AG04450 (cell line): ENCODE data around the gene SLC5A7. TPM values are rescaled to one million over a fixed set of nuclear protein-coding genes. Genes with fewer than 3 reads are reported as not detected.

ENCODE experiments used
- CTCF ChIA-PET: fragments of 300-600, 350-600 bp; formaldehyde crosslinking; extraction: SDS; loops from one replicate; lab custom pipeline; 2022; ENCODE audit warnings: antibody characterized with exemption, inconsistent platforms; lab: Charles Lee
- POLR2A ChIA-PET: fragments of 350-600 bp; formaldehyde crosslinking; extraction: SDS; loops from one replicate; lab custom pipeline; 2021; ENCODE audit warnings: antibody characterized with exemption, inconsistent platforms; lab: Yijun Ruan, JAX
- DNase-seq: peaks from one replicate; pipeline ENCODE4 v3.0.0-alpha.2; 2011; ENCODE audit warnings: low read depth, low spot score
- H3K27ac ChIP-seq: one replicate; pipeline ENCODE4 v1.5.1; 2012; ENCODE audit warnings: low read depth, low read length, control low read depth
- H3K27me3 ChIP-seq: one replicate; pipeline ENCODE4 v1.6.0; 2012; ENCODE audit warnings: low read length; ENCODE audit not compliant: control insufficient read depth, insufficient read depth
- H3K4me3 ChIP-seq: 2 replicates; pipeline ENCODE4 v1.5.1; 2011; ENCODE audit warnings: mild to moderate bottlenecking, low read depth, low read length, control low read depth
- H3K9me3 ChIP-seq: 2 replicates; pipeline ENCODE4 v1.5.1; 2012; ENCODE audit warnings: low read length; ENCODE audit not compliant: control insufficient read depth, insufficient read depth
- CTCF ChIP-seq: IDR thresholded peaks from 2 replicates; pipeline ENCODE4 v1.5.1; 2011; ENCODE audit warnings: low read depth, low read length, control low read depth, inconsistent platforms
- polyA plus RNA-seq: library from polyadenylated mRNA; depleted of rRNA; stranded (reverse); fragments of >200 nt; gene quantifications from 2 replicates; pipeline ENCODE4 v1.2.3, GENCODE V29; 2011

SLC5A7 gene
- polyA plus RNA-seq, 1 experiment = not detected

- POLR2A ChIA-PET = no interaction called here
- no peak for TF ChIP-seq CTCF
- H3K9me3 ChIP-seq = no peaks in the 10 kb centered on the region; the same call in 1 of the 2 replicates
Measured at GRCh38 chr2:107989445-107989844, 3.1 kb downstream of the SLC5A7 start.

DNA sequence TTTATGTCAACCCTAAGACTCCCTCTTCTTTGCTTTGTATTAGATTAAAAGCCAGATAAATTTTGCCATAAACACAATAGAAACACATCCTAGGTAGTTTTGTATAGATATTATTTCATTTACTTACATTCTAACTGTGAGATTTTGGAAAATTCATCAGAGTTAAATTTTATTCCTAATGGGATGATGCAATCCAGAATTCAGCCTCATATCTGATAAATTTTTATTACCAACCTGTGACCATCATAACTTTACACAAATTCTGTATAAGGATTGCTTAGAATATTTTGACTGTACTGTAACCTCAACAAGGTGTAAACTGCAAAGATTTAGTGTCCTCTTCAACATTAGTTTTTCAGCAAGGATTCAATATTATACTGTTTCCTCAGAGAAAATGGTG is 4.4 kb downstream of the SLC5A7 start:
- peaks cover 4% of the 10 kb centered on the region for H3K27me3 ChIP-seq
- H3K4me3 ChIP-seq = no peak overlapping the region
- H3K9me3 ChIP-seq = no peaks in the 10 kb centered on the region; the same call in 1 of the 2 replicates
- no peak for TF ChIP-seq CTCF
- no peak overlapping the region for H3K27ac ChIP-seq
- DNase-seq = no peak
- ChIA-PET CTCF (no interaction called here), POLR2A (no interaction called here)

More at GRCh38 chr2:107989445-107989844, 3.1 kb downstream of the SLC5A7 start:
- DNase-seq = no peak
- H3K27ac ChIP-seq = no peak overlapping the region
- H3K27me3 ChIP-seq = peaks cover 4% of the 10 kb centered on the region
- H3K4me3 ChIP-seq = no peak overlapping the region
- CTCF ChIA-PET = no interaction called here

DNA sequence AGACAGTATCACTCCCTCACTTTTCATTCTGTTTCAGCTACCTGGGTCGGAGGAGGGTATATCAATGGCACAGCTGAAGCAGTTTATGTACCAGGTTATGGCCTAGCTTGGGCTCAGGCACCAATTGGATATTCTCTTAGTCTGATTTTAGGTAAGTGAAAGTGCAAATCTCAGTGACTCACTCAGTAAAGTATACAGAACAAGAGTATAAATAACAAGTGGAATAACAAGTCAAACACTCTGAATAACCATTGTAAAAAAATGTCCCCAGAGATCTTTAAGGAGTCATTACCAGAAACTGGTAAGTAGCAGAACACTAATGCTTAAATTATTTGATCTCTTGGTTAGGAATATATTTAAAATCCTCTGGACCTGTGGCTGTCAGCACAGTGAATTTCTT is 5.7 kb downstream of the SLC5A7 start:
- TF ChIP-seq CTCF = no peak
- H3K9me3 ChIP-seq = no peaks in the 10 kb centered on the region
- no peak overlapping the region for H3K4me3 ChIP-seq
- CTCF ChIA-PET = no interaction called here
- DNase-seq = no peak
- H3K27ac ChIP-seq = no peak overlapping the region
- H3K27me3 ChIP-seq = no peaks in the 10 kb centered on the region
- POLR2A ChIA-PET = no interaction called here

DNA sequence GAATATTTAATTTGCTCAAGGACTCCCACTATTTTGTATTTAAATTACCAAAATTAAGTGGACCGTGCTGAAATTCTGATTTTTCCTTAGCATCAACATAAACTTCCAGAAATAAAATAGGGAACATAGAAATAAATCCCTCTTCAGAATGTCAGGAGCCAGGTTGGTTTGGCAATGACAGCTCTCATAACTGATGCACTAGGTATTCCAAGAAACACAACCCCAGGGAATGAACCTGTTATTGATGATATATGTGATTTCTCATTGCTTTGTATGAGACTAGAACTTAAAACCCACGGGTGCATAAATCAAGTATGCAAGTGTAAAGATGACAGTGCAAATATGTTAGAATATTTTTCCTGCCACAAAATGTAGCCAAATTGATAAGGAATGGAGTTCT is 12.8 kb downstream of the SLC5A7 start:
- ChIA-PET CTCF (no interaction called here), POLR2A (no interaction called here)
- no peak for TF ChIP-seq CTCF
- H3K9me3 ChIP-seq = no peaks in the 10 kb centered on the region
- no peak overlapping the region for H3K4me3 ChIP-seq
- H3K27ac ChIP-seq = no peak overlapping the region
- no peaks in the 10 kb centered on the region for H3K27me3 ChIP-seq
- DNase-seq = no peak

- ChIA-PET POLR2A (no interaction called here), CTCF (no interaction called here)
- Histone ChIP-seq H3K9me3 (no peaks in the 10 kb centered on the region), H3K27me3 (no peaks in the 10 kb centered on the region), H3K4me3 (no peak overlapping the region), H3K27ac (no peak overlapping the region)
- TF ChIP-seq CTCF = no peak
- DNase-seq = no peak
Measured at GRCh38 chr2:108010912-108011591, 24.7 kb downstream of the SLC5A7 start.
